ENCODE results near the gene CDHR3. TPM values are rescaled to one million over a fixed set of nuclear protein-coding genes. Genes with fewer than 3 reads are reported as not detected.

The CDHR3 gene
- total RNA-seq, 1 donor from 2014 or later, result 1.4 TPM

GRCh38 chr7:105987046-105987445, 24.0 kb downstream of the CDHR3 start:
- Histone ChIP-seq H3K4me3 (no peak overlapping the region), H3K36me3 (no peaks in the 10 kb centered on the region), H3K9me3 (no peaks in the 10 kb centered on the region), H3K4me1 (no peaks in the 10 kb centered on the region), H3K27ac (no peak overlapping the region), H3K27me3 (no peaks in the 10 kb centered on the region)
- no peak for DNase-seq
- intact Hi-C loops (cut with DNase I), result no loop called here
- no peak for ATAC-seq
- no peak for TF ChIP-seq CTCF (IDR thresholded peaks at IDR 0.05)

- H3K36me3 ChIP-seq, result no peaks in the 10 kb centered on the region
- H3K9me3 ChIP-seq, result no peaks in the 10 kb centered on the region
- no peak for TF ChIP-seq CTCF (IDR thresholded peaks at IDR 0.05)
- no peaks in the 10 kb centered on the region for H3K27me3 ChIP-seq
- intact Hi-C loops (cut with DNase I), result no loop called here
- no peak overlapping the region for H3K4me3 ChIP-seq
- no peaks in the 10 kb centered on the region for H3K4me1 ChIP-seq
- no peak for DNase-seq
- ATAC-seq, result no peak
- H3K27ac ChIP-seq, result no peak overlapping the region
Measured at GRCh38 chr7:105988276-105988675, 25.2 kb downstream of the CDHR3 start.

- intact Hi-C loops (cut with DNase I), result no loop called here
- H3K4me1 ChIP-seq, result no peaks in the 10 kb centered on the region
- no peak overlapping the region for H3K27ac ChIP-seq
- H3K36me3 ChIP-seq, result no peaks in the 10 kb centered on the region
- TF ChIP-seq CTCF (IDR thresholded peaks at IDR 0.05), result no peak
- ATAC-seq (no peak), DNase-seq (no peak)
- H3K27me3 ChIP-seq, result no peaks in the 10 kb centered on the region
- no peak overlapping the region for H3K4me3 ChIP-seq
- H3K9me3 ChIP-seq, result no peaks in the 10 kb centered on the region
Measured at GRCh38 chr7:105989191-105989590, 26.1 kb downstream of the CDHR3 start.

GRCh38 chr7:105989686-105990085, 26.6 kb downstream of the CDHR3 start:
- no peak for DNase-seq
- ATAC-seq, result no peak
- Histone ChIP-seq H3K27ac (no peak overlapping the region), H3K36me3 (no peaks in the 10 kb centered on the region), H3K27me3 (no peaks in the 10 kb centered on the region), H3K9me3 (no peaks in the 10 kb centered on the region), H3K4me1 (no peaks in the 10 kb centered on the region), H3K4me3 (no peak overlapping the region)
- intact Hi-C loops (cut with DNase I), result no loop called here
- TF ChIP-seq CTCF (IDR thresholded peaks at IDR 0.05), result no peak

- ATAC-seq, result no peak
- Histone ChIP-seq H3K9me3 (no peaks in the 10 kb centered on the region), H3K27ac (no peak overlapping the region), H3K27me3 (no peaks in the 10 kb centered on the region), H3K4me1 (no peaks in the 10 kb centered on the region), H3K4me3 (no peak overlapping the region), H3K36me3 (no peaks in the 10 kb centered on the region)
- intact Hi-C loops (cut with DNase I), result no loop called here
- TF ChIP-seq CTCF (IDR thresholded peaks at IDR 0.05), result no peak
- DNase-seq, result no peak
Measured at GRCh38 chr7:105990141-105990540, 27.1 kb downstream of the CDHR3 start.

- Histone ChIP-seq H3K27ac (no peak overlapping the region), H3K4me1 (no peaks in the 10 kb centered on the region), H3K4me3 (no peak overlapping the region), H3K36me3 (no peaks in the 10 kb centered on the region), H3K27me3 (no peaks in the 10 kb centered on the region), H3K9me3 (no peaks in the 10 kb centered on the region)
- DNase-seq, result no peak
- ATAC-seq, result no peak
- TF ChIP-seq CTCF (IDR thresholded peaks at IDR 0.05), result no peak
- intact Hi-C loops (cut with DNase I), result no loop called here
Measured at GRCh38 chr7:105990727-105991453, 27.8 kb downstream of the CDHR3 start.
